ENCODE results near the gene KCND3. TPM values are rescaled to one million over a fixed set of nuclear protein-coding genes. Genes with fewer than 3 reads are reported as not detected.

Gene KCND3
- total RNA-seq, 1 experiment from 2014 or later = not detected

- Histone ChIP-seq H4K20me1 (ENCODE audit: insufficient read depth) (no peaks in the 10 kb centered on the region), H3K4me1 (replicated peaks; ENCODE audit: insufficient read depth) (no peaks in the 10 kb centered on the region), H3F3A (ENCODE audit: insufficient read depth, low read depth) (no peaks in the 10 kb centered on the region), H3K9me3 (ENCODE audit: insufficient read depth, low read depth) (no peaks in the 10 kb centered on the region), H3K9me2 (ENCODE audit: insufficient read depth) (no peaks in the 10 kb centered on the region), H3K4me3 (no peak overlapping the region), H3K27ac (no peak overlapping the region), H3K27me3 (ENCODE audit: insufficient read depth, low read depth) (peaks cover 82% of the 10 kb centered on the region), H2AFZ (no peak overlapping the region), H3K36me3 (ENCODE audit: low read depth) (no peaks in the 10 kb centered on the region), H3K79me2 (ENCODE audit: low read depth) (no peaks in the 10 kb centered on the region), H3K4me2 (no peak overlapping the region)
- TF ChIP-seq EZH2 (IDR thresholded peaks at IDR 0.05; ENCODE audit: low read depth) = no peak
- TF ChIP-seq CTCF (conservative IDR thresholded peaks at IDR 0.05) = no peak
- ChIA-PET CTCF (no interaction called here), POLR2A (ENCODE audit: unreplicated experiment) (no interaction called here)
- BruUV-seq (replicated peaks) = no TSS peak
- intact Hi-C loops (cut with micrococcal nuclease; ENCODE audit: unreplicated experiment) = no loop called here
- no peak for DNase-seq
Measured at GRCh38 chr1:111967067-111967690, 22.3 kb downstream of the KCND3 start.

- POLR2A ChIA-PET (ENCODE audit: unreplicated experiment) = no interaction called here
- no peaks in the 10 kb centered on the region for H3K79me2 ChIP-seq (ENCODE audit: low read depth)
- intact Hi-C loops (cut with micrococcal nuclease; ENCODE audit: unreplicated experiment) = no loop called here
- H3K27me3 ChIP-seq (ENCODE audit: insufficient read depth, low read depth) = peaks cover 84% of the 10 kb centered on the region
- no peaks in the 10 kb centered on the region for H3K9me2 ChIP-seq (ENCODE audit: insufficient read depth)
- no peaks in the 10 kb centered on the region for H3K4me1 ChIP-seq (replicated peaks; ENCODE audit: insufficient read depth)
- H3K9me3 ChIP-seq (ENCODE audit: insufficient read depth, low read depth) = no peaks in the 10 kb centered on the region
- no peak overlapping the region for H3K4me3 ChIP-seq
- no peaks in the 10 kb centered on the region for H3K36me3 ChIP-seq (ENCODE audit: low read depth)
- CTCF ChIA-PET = no interaction called here
- BruUV-seq (replicated peaks) = no TSS peak
- no peaks in the 10 kb centered on the region for H3F3A ChIP-seq (ENCODE audit: insufficient read depth, low read depth)
- no peak overlapping the region for H3K27ac ChIP-seq
- TF ChIP-seq EZH2 (IDR thresholded peaks at IDR 0.05; ENCODE audit: low read depth) (no peak), CTCF (conservative IDR thresholded peaks at IDR 0.05) (no peak)
- no peak for DNase-seq
- no peaks in the 10 kb centered on the region for H4K20me1 ChIP-seq (ENCODE audit: insufficient read depth)
- H2AFZ ChIP-seq = no peak overlapping the region
- H3K4me2 ChIP-seq = no peak overlapping the region
Measured at GRCh38 chr1:111965781-111966443, 23.6 kb downstream of the KCND3 start.

GRCh38 chr1:111963985-111964738, 25.3 kb downstream of the KCND3 start:
- no peaks in the 10 kb centered on the region for H3K36me3 ChIP-seq (ENCODE audit: low read depth)
- H3F3A ChIP-seq (ENCODE audit: insufficient read depth, low read depth) = no peaks in the 10 kb centered on the region
- H2AFZ ChIP-seq = no peak overlapping the region
- ChIA-PET CTCF (no interaction called here), POLR2A (ENCODE audit: unreplicated experiment) (no interaction called here)
- H3K27me3 ChIP-seq (ENCODE audit: insufficient read depth, low read depth) = peaks cover 85% of the 10 kb centered on the region
- TF ChIP-seq EZH2 (IDR thresholded peaks at IDR 0.05; ENCODE audit: low read depth) (no peak), CTCF (conservative IDR thresholded peaks at IDR 0.05) (no peak)
- H3K9me3 ChIP-seq (ENCODE audit: insufficient read depth, low read depth) = no peaks in the 10 kb centered on the region
- H3K4me3 ChIP-seq = no peak overlapping the region
- BruUV-seq (replicated peaks) = no TSS peak
- no peak overlapping the region for H3K4me2 ChIP-seq
- intact Hi-C loops (cut with micrococcal nuclease; ENCODE audit: unreplicated experiment) = no loop called here
- no peaks in the 10 kb centered on the region for H3K9me2 ChIP-seq (ENCODE audit: insufficient read depth)
- H4K20me1 ChIP-seq (ENCODE audit: insufficient read depth) = no peaks in the 10 kb centered on the region
- H3K27ac ChIP-seq = no peak overlapping the region
- no peak for DNase-seq
- H3K4me1 ChIP-seq (replicated peaks; ENCODE audit: insufficient read depth) = no peaks in the 10 kb centered on the region
- no peaks in the 10 kb centered on the region for H3K79me2 ChIP-seq (ENCODE audit: low read depth)

Measured in PC-9 (cell line).